Chondrocyte (in vitro differentiated cells): ENCODE measurements around the gene DKC1. TPM values are rescaled to one million over a fixed set of nuclear protein-coding genes. Genes with fewer than 3 reads are reported as not detected.

ENCODE experiments used
- DNase-seq: peaks from one replicate; pipeline ENCODE4 v3.0.0; 2021; ENCODE audit warnings: mixed read lengths, low spot score
- H3K27ac Mint-ChIP-seq: one replicate; pipeline ENCODE4 v1.8.0; 2021; ENCODE audit warnings: mild to moderate bottlenecking, moderate library complexity, mixed read lengths; ENCODE audit not compliant: unreplicated experiment
- H3K27me3 Mint-ChIP-seq: 2 replicates; pipeline ENCODE4 v1.8.0; 2021; ENCODE audit warnings: low read depth, mixed read lengths
- H3K36me3 Mint-ChIP-seq: 2 replicates; pipeline ENCODE4 v1.8.0; 2021; ENCODE audit warnings: low read depth, mixed read lengths
- H3K4me1 Mint-ChIP-seq: 2 replicates; pipeline ENCODE4 v1.8.0; 2021; ENCODE audit warnings: low read depth, mild to moderate bottlenecking, mixed read lengths
- H3K4me3 Mint-ChIP-seq: one replicate; pipeline ENCODE4 v1.8.0; 2021; ENCODE audit warnings: mild to moderate bottlenecking, moderate library complexity, mixed read lengths; ENCODE audit not compliant: unreplicated experiment
- H3K9me3 Mint-ChIP-seq: 2 replicates; pipeline ENCODE4 v1.8.0; 2021; ENCODE audit warnings: low read depth, mixed read lengths
- CTCF ChIP-seq: fragments of 200-600 bp; sonication (generic); IDR thresholded peaks from 2 replicates; pipeline ENCODE4 v1.5.0; 2021; ENCODE audit warnings: antibody characterized with exemption, mild to moderate bottlenecking, moderate library complexity
- total RNA-seq: library from RNA; stranded (reverse); gene quantifications from 3 replicates; pipeline ENCODE4 v1.2.1, GENCODE V29; 2021

Gene DKC1
- total RNA-seq, 1 donor from 2014 or later = 31.1 TPM

GRCh38 chrX:154791939-154792338 lies 29.3 kb downstream of the DKC1 start:
- no peak for DNase-seq
- Mint-ChIP-seq H3K27me3 (no peaks in the 10 kb centered on the region), H3K9me3 (peaks cover 23% of the 10 kb centered on the region), H3K27ac (no peak overlapping the region), H3K4me1 (peaks cover 6% of the 10 kb centered on the region), H3K4me3 (no peak overlapping the region), H3K36me3 (no peaks in the 10 kb centered on the region)
- no peak for TF ChIP-seq CTCF

GRCh38 chrX:154793084-154793795 lies 30.6 kb downstream of the DKC1 start:
- no peak overlapping the region for H3K27ac Mint-ChIP-seq
- H3K36me3 Mint-ChIP-seq = no peaks in the 10 kb centered on the region
- no peak for DNase-seq
- no peak overlapping the region for H3K4me3 Mint-ChIP-seq
- no peaks in the 10 kb centered on the region for H3K27me3 Mint-ChIP-seq
- no peak for TF ChIP-seq CTCF
- peaks cover 17% of the 10 kb centered on the region for H3K9me3 Mint-ChIP-seq
- H3K4me1 Mint-ChIP-seq = peaks cover 10% of the 10 kb centered on the region

GRCh38 chrX:154795016-154795415 lies 32.4 kb downstream of the DKC1 start:
- H3K4me3 Mint-ChIP-seq = no peak overlapping the region
- no peaks in the 10 kb centered on the region for H3K27me3 Mint-ChIP-seq
- H3K27ac Mint-ChIP-seq = no peak overlapping the region
- H3K36me3 Mint-ChIP-seq = no peaks in the 10 kb centered on the region
- H3K9me3 Mint-ChIP-seq = peaks cover 23% of the 10 kb centered on the region
- no peak for DNase-seq
- no peak for TF ChIP-seq CTCF
- H3K4me1 Mint-ChIP-seq = peaks cover 24% of the 10 kb centered on the region

GRCh38 chrX:154797006-154797405 lies 34.3 kb downstream of the DKC1 start:
- Mint-ChIP-seq H3K36me3 (no peaks in the 10 kb centered on the region), H3K4me1 (peaks cover 27% of the 10 kb centered on the region), H3K9me3 (peaks cover 13% of the 10 kb centered on the region), H3K27ac (no peak overlapping the region), H3K27me3 (no peaks in the 10 kb centered on the region), H3K4me3 (no peak overlapping the region)
- no peak for DNase-seq
- no peak for TF ChIP-seq CTCF

- Mint-ChIP-seq H3K9me3 (peaks cover 10% of the 10 kb centered on the region), H3K27ac (peak overlapping the region; percentile 85), H3K36me3 (no peaks in the 10 kb centered on the region), H3K27me3 (no peaks in the 10 kb centered on the region), H3K4me3 (no peak overlapping the region), H3K4me1 (peaks cover 34% of the 10 kb centered on the region)
- no peak for TF ChIP-seq CTCF
- DNase-seq = no peak
Observed at GRCh38 chrX:154799556-154800348, 37.1 kb downstream of the DKC1 start.
